ENCODE measurements around the gene CFAP299.

DNA sequence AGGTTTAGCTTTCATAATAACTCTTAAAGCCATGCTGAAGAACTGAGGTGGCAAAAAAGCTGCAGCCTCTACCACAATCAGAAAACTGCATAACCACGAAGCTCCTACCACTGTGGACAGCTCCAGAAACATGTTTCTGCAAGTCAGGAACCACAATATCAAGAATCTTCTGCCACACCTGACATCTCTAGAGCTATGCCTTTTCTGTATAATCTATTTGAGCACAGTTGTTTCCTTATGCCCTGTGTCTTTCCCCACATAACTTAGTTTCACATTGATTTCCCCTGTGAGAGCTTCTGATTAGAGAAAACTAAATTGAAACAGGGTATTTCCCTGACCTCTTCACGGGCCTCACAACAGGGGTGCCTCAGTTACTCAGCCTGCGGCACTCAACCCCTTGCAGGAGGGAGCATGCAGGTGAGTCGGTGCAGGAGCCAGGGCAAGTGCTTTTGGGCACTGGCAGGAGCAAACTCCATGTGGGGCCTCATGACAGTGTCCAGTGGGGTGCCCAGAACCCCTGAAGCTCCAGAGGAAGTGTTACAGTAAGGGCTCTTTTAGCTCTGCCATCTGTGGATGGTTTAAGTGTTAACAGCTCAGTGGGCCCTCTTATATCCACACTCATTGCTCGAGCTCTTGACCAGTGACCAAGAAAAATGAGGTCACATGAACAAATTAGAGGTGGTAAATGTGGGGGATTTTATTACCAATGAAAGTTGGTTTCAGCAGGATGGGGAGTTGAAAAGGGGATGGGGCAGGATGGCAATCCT lies 562.2 kb downstream of the CFAP299 start:
- TF ChIP-seq POLR2A (IDR thresholded peaks at IDR 0.05): no peak
- TF ChIP-seq, protein P1, sequence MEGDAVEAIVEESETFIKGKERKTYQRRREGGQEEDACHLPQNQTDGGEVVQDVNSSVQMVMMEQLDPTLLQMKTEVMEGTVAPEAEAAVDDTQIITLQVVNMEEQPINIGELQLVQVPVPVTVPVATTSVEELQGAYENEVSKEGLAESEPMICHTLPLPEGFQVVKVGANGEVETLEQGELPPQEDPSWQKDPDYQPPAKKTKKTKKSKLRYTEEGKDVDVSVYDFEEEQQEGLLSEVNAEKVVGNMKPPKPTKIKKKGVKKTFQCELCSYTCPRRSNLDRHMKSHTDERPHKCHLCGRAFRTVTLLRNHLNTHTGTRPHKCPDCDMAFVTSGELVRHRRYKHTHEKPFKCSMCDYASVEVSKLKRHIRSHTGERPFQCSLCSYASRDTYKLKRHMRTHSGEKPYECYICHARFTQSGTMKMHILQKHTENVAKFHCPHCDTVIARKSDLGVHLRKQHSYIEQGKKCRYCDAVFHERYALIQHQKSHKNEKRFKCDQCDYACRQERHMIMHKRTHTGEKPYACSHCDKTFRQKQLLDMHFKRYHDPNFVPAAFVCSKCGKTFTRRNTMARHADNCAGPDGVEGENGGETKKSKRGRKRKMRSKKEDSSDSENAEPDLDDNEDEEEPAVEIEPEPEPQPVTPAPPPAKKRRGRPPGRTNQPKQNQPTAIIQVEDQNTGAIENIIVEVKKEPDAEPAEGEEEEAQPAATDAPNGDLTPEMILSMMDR (IDR thresholded peaks at IDR 0.05): no peak
- no peak for TF ChIP-seq EP300 (IDR thresholded peaks at IDR 0.05)
- TF ChIP-seq POLR2AphosphoS5 (IDR thresholded peaks at IDR 0.05): no peak
